Panc1 (cell line): Measurements from ENCODE around the gene SAMD4B. TPM values are rescaled to one million over a fixed set of nuclear protein-coding genes. Genes with fewer than 3 reads are reported as not detected.

Experiments used
- ATAC-seq: fragments of 200-7000 bp; cut with Tn5 transposase; 2 replicates; pipeline ENCODE4 v1.9.1; 2020; ENCODE audit warnings: mild to moderate bottlenecking, moderate library complexity
- BruUV-seq: library from RNA; stranded (reverse); fragments of 400-500 nt; replicated peaks from 2 replicates; lab custom pipeline; 2021; lab: Mats Ljungman, UMichigan
- CTCF ChIA-PET: fragments of 300-600 bp; sonication (Branson Sonifier 250); formaldehyde crosslinking; loops from one replicate; lab custom pipeline; 2022; ENCODE audit warnings: antibody characterized with exemption; lab: Charles Lee
- POLR2A ChIA-PET: fragments of 300-600 bp; sonication (Branson Sonifier 250); formaldehyde crosslinking; loops from one replicate; lab custom pipeline; 2022; ENCODE audit warnings: antibody characterized with exemption; lab: Charles Lee
- DNase-seq: peaks from one replicate; pipeline ENCODE4 v3.0.0-alpha.2; 2010; ENCODE audit warnings: low read depth, low spot score
- H3K27ac ChIP-seq: 2 replicates; pipeline ENCODE4 v1.5.1; 2011; ENCODE audit warnings: mild to moderate bottlenecking, low read length, inconsistent platforms
- H3K27me3 ChIP-seq: fragments of 200-500 bp; sonication (Bioruptor generic); 2 replicates; pipeline ENCODE4 v1.6.0; 2014; ENCODE audit warnings: low read length, inconsistent platforms; ENCODE audit not compliant: control insufficient read depth, insufficient read depth
- H3K36me3 ChIP-seq: fragments of 200-500 bp; sonication (Bioruptor generic); 2 replicates; pipeline ENCODE4 v1.5.1; 2014; ENCODE audit warnings: inconsistent platforms, mild to moderate bottlenecking, low read length, moderate library complexity; ENCODE audit not compliant: control insufficient read depth, insufficient read depth
- H3K4me1 ChIP-seq: 2 replicates; pipeline ENCODE4 v1.5.1; 2011; ENCODE audit warnings: inconsistent platforms, mild to moderate bottlenecking, low read length, moderate library complexity; ENCODE audit not compliant: control insufficient read depth, insufficient read depth
- H3K4me3 ChIP-seq, 2 experiments: 2 replicates each; pipeline ENCODE4 v1.5.1; 2011 to 2012; ENCODE audit warnings: low read depth in 2 of 2, low read length in 2 of 2, mild to moderate bottlenecking in 2 of 2, inconsistent platforms in 1 of 2, moderate library complexity in 1 of 2
- H3K9me3 ChIP-seq: fragments of 200-500 bp; sonication (Bioruptor generic); 2 replicates; pipeline ENCODE4 v1.5.1; 2014; ENCODE audit warnings: low read depth, mild to moderate bottlenecking, inconsistent platforms, low read length, moderate library complexity; ENCODE audit not compliant: control insufficient read depth, insufficient read depth
- CTCF ChIP-seq: fragments of 450-650 bp; IDR thresholded peaks from 2 replicates; pipeline ENCODE4 v1.5.1; 2017; ENCODE audit warnings: mild to moderate bottlenecking
- POLR2AphosphoS5 ChIP-seq: IDR thresholded peaks from 2 replicates; pipeline ENCODE4 v1.6.1; 2012; ENCODE audit warnings: mild to moderate bottlenecking, low read depth, low read length, moderate library complexity
- REST ChIP-seq, 2 experiments: IDR thresholded peaks; 2 replicates each; pipeline ENCODE4 v1.6.1; 2011 to 2012; ENCODE audit warnings: low read depth in 2 of 2, control low read depth in 1 of 2, low read length in 1 of 2, mild to moderate bottlenecking in 1 of 2, moderate library complexity in 1 of 2; ENCODE audit not compliant: insufficient read depth in 1 of 2
- SIN3A ChIP-seq: IDR thresholded peaks from 2 replicates; pipeline ENCODE4 v1.6.1; 2012; ENCODE audit warnings: low read depth, mild to moderate bottlenecking, low read length, moderate library complexity, borderline replicate concordance; ENCODE audit not compliant: insufficient read depth
- TCF7L2 ChIP-seq: IDR thresholded peaks from 2 replicates; pipeline ENCODE4 v1.6.1; 2011; ENCODE audit warnings: mild to moderate bottlenecking, low read depth, low read length, inconsistent platforms
- in situ Hi-C: cut with HindIII; loops from 2 replicates; pipeline ENCODE4 v1.10.0; 2016; ENCODE audit warnings: low sequenced_read_pairs, low pct_unique_long_range_greater_than_20kb
- intact Hi-C: fragments of 100-400 bp; cut with micrococcal nuclease; formaldehyde crosslinking; loops from one replicate; pipeline ENCODE4 v1.10.0; 2022; ENCODE audit not compliant: unreplicated experiment
- total RNA-seq: library from RNA; stranded (reverse); gene quantifications from one replicate; pipeline ENCODE4 v1.2.1, GENCODE V29; 2021; ENCODE audit not compliant: unreplicated experiment

SAMD4B gene
- total RNA-seq, 1 experiment from 2014 or later: 1,339 TPM

GRCh38 chr19:39296055-39296645, 46.1 kb upstream of the SAMD4B start, which contains the start of gene IFNL1:
TSS of gene IFNL1 (plus strand) at chr19:39296407. CDS start at chr19:39296422, 15 bp downstream.
- ATAC-seq (peak; percentile 19), DNase-seq (no peak)
- BruUV-seq: no TSS peak
- ChIA-PET POLR2A (interaction anchor here (0.5 to 1.2 kb wide), 13 partner anchors 13 to 574 kb away, joined by 3 to 19 read pairs (median 3); no protein-coding TSS in a partner anchor), CTCF (interaction anchor here (0.5 to 2.9 kb wide), 14 partner anchors 16 to 463 kb away, joined by 3 to 33 read pairs (median 4); partner anchors contain the start of genes IFNL2 and LRFN1)
- intact Hi-C loops (no loop called here), in situ Hi-C loops (loop anchor here (10.0 kb wide), 1 partner anchor 49 kb away; the partner anchor contains the start of gene SAMD4B)
- Histone ChIP-seq H3K27ac (no peak within 1 kb of the TSS), H3K4me3 (no peak within 1 kb of the TSS), H3K4me1 (no peaks in the 10 kb centered on the region; the same call in 1 of the 2 replicates), H3K27me3 (peaks cover 14% of the 10 kb centered on the region), H3K36me3 (no peaks in the 10 kb centered on the region), H3K9me3 (no peaks in the 10 kb centered on the region)
- TF ChIP-seq SIN3A: no peak
- TF ChIP-seq POLR2AphosphoS5: no peak
- no peak for TF ChIP-seq REST (IDR thresholded peaks at IDR 0.05; ENCODE audit: insufficient read depth in 1 of 2, low read depth in 2 of 2, low read length in 1 of 2)
- no peak for TF ChIP-seq TCF7L2
- TF ChIP-seq CTCF: no peak

GRCh38 chr19:39296906-39297305, 45.3 kb upstream of the SAMD4B start:
- Histone ChIP-seq H3K27ac (no peak overlapping the region), H3K9me3 (no peaks in the 10 kb centered on the region), H3K36me3 (no peaks in the 10 kb centered on the region), H3K4me1 (no peaks in the 10 kb centered on the region; the same call in 1 of the 2 replicates), H3K27me3 (peaks cover 15% of the 10 kb centered on the region), H3K4me3 (no peak overlapping the region)
- TF ChIP-seq CTCF: no peak
- TF ChIP-seq POLR2AphosphoS5: no peak
- TF ChIP-seq SIN3A: no peak
- no peak for TF ChIP-seq TCF7L2
- TF ChIP-seq REST (IDR thresholded peaks at IDR 0.05; ENCODE audit: insufficient read depth in 1 of 2, low read depth in 2 of 2, low read length in 1 of 2): no peak
- ChIA-PET CTCF (interaction anchor here (0.5 to 2.9 kb wide), 16 partner anchors 8 to 673 kb away, joined by 3 to 33 read pairs (median 5); partner anchors contain the start of gene LRFN1), POLR2A (interaction anchor here (0.5 to 1.2 kb wide), 15 partner anchors 13 to 303 kb away, joined by 3 to 19 read pairs (median 4); partner anchors contain the start of gene RPS16)
- DNase-seq (no peak), ATAC-seq (peak; percentile 0; the same call in 1 of the 2 replicates)
- intact Hi-C loops (no loop called here), in situ Hi-C loops (loop anchor here (10.0 kb wide), 1 partner anchor 48 kb away; the partner anchor contains the start of gene SAMD4B)
- no TSS peak for BruUV-seq
